ENCODE data around the gene SPTB. TPM values are rescaled to one million over a fixed set of nuclear protein-coding genes. Genes with fewer than 3 reads are reported as not detected.

Gene SPTB
- total RNA-seq, 2 donors from 2014 or later = 5.6 to 9.9 TPM

DNA sequence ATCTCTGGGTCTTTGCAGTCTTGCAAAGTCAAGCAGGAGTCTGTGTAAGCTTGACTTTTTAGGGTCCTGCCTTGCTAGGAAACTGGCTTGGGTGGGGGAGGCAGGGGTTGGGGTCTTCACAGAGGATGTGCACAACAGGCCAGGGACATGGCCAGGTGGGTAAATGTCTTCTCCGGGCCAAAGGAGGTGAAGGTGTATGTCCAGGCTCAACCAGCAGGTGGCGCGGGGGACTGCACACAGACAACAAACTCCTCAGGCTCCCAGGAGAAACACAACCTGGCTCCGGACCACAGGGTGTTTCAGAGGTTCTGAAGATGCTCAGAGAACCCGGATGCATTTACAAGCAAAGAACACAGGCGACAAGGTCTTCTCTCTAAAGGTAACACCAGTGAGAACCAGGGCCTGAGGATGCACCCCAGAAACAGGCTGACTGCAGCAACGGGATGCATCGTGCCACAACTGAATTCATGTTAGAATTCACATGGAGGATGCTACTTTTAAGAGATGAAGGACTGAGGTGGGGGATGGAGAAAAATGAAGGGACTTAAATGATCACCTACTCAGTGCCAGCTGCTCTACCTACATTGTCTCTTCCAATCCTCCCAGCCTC lies 119.5 kb downstream of the SPTB start:
- ATAC-seq (ENCODE audit: insufficient number of reproducible peaks, low FRiP score, low read depth) (no peak), DNase-seq (ENCODE audit: low spot score) (no peak)
- Histone ChIP-seq H3K4me1 (ENCODE audit: control insufficient read depth in 1 of 2, low read depth in 2 of 2) (peaks cover 29 to 80% of the 10 kb centered on the region in 2 donors), H3K9me3 (no peaks in the 10 kb centered on the region), H3K27ac (no peak overlapping the region), H3K4me3 (no peak overlapping the region), H3K27me3 (replicated peaks; ENCODE audit: insufficient read depth) (no peaks in the 10 kb centered on the region), H3K36me3 (no peaks in the 10 kb centered on the region)
- peak; percentile 63 for TF ChIP-seq CTCF (IDR thresholded peaks at IDR 0.05)

GRCh38 chr14:64759555-64759938 lies 120.2 kb downstream of the SPTB start:
- peaks cover 29 to 79% of the 10 kb centered on the region in 2 donors for H3K4me1 ChIP-seq (ENCODE audit: control insufficient read depth in 1 of 2, low read depth in 2 of 2)
- no peak for TF ChIP-seq CTCF (IDR thresholded peaks at IDR 0.05)

DNA sequence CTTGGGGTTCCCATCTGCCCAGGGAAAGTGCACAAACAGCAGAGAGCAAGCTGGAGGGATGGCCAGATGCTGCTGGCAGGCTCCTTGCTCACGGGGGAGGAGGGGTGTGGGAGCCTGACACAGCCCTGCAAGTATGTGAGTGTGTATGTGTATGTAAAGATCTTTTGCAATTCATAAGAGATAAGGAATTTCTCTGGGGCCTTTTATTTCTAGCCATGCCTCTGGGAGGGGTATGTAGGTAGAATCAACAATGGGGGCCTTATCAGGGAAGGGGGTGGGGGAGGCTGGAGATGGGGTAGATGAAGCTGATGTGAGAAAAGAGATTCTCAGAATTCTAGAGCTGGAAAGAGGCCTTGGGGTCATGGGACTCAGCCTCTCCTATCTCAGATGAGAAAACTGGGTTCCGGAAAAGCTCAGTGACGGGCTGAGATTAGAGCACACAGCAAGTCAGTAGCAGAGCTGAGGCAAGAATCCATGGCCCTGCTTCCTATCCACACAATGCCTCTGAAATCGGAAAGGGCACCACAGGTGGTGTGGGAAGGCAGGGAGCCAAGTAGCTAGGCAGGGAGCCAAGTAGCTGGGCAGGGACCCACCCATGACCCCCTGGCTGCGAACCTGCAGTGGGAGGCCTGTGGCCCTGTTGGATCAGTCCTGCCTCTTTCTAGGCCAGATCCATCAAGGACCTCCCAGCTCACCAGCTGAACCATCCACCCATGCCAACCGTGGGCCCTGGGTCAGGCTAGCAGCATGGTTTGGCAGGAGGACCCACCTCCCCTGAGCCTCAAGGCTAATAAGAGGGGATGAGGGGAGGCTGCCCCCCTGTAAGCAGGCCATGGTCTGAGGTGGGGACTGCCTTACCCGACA lies 120.8 kb downstream of the SPTB start:
- H3K4me1 ChIP-seq (ENCODE audit: control insufficient read depth in 1 of 2, low read depth in 2 of 2) = peaks cover 29 to 72% of the 10 kb centered on the region in 2 donors
- no peaks in the 10 kb centered on the region for H3K36me3 ChIP-seq
- H3K27me3 ChIP-seq (replicated peaks; ENCODE audit: insufficient read depth) = no peaks in the 10 kb centered on the region
- peak overlapping the region; percentile 35 to 50 for H3K27ac ChIP-seq
- ATAC-seq (ENCODE audit: insufficient number of reproducible peaks, low FRiP score, low read depth) = no peak
- no peaks in the 10 kb centered on the region for H3K9me3 ChIP-seq
- no peak for DNase-seq (ENCODE audit: low spot score)
- no peak overlapping the region for H3K4me3 ChIP-seq
- TF ChIP-seq CTCF (IDR thresholded peaks at IDR 0.05) = no peak

More at GRCh38 chr14:64759555-64759938, 120.2 kb downstream of the SPTB start:
- H3K36me3 ChIP-seq = no peaks in the 10 kb centered on the region
- no peaks in the 10 kb centered on the region for H3K27me3 ChIP-seq (replicated peaks; ENCODE audit: insufficient read depth)
- H3K9me3 ChIP-seq = no peaks in the 10 kb centered on the region
- peak overlapping the region; percentile 35 to 50 for H3K27ac ChIP-seq
- DNase-seq (ENCODE audit: low spot score) (no peak), ATAC-seq (ENCODE audit: insufficient number of reproducible peaks, low FRiP score, low read depth) (no peak)
- no peak overlapping the region for H3K4me3 ChIP-seq

- H3K36me3 ChIP-seq = no peaks in the 10 kb centered on the region
- no peak for TF ChIP-seq CTCF (IDR thresholded peaks at IDR 0.05)
These were observed 121.6 kb downstream of the SPTB start for GRCh38 chr14:64758025-64758521.

DNA sequence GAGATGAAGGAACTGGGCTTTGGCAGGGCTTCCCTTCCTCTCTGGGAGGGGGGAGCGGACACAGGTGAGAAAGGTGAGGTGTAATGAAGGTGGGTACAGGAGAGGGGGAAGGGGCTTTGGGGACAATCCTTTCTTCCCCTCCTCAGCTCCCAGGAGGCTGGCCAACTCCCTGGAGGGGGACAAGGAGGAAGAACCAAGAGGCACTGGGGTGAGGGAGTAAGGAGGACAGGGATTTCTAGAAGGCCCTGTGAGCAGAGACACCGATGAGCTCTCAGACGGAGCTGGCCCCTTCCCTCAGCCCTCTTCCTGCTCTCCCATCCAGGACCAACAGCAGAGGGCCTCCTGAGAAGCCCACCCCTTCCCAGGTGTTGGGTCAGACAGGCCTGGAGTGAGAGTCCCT lies 122.1 kb downstream of the SPTB start:
- Histone ChIP-seq H3K9me3 (no peaks in the 10 kb centered on the region), H3K4me1 (ENCODE audit: control insufficient read depth in 1 of 2, low read depth in 2 of 2) (peaks cover 29 to 59% of the 10 kb centered on the region in 2 donors), H3K27me3 (replicated peaks; ENCODE audit: insufficient read depth) (no peaks in the 10 kb centered on the region), H3K27ac (peak overlapping the region; percentile 35), H3K4me3 (no peak overlapping the region), H3K36me3 (no peaks in the 10 kb centered on the region)
- DNase-seq (ENCODE audit: low spot score) (no peak), ATAC-seq (ENCODE audit: insufficient number of reproducible peaks, low FRiP score, low read depth) (no peak)
- TF ChIP-seq CTCF (IDR thresholded peaks at IDR 0.05) = no peak

More at GRCh38 chr14:64758025-64758521, 121.6 kb downstream of the SPTB start:
- no peak for ATAC-seq (ENCODE audit: insufficient number of reproducible peaks, low FRiP score, low read depth)
- Histone ChIP-seq H3K27me3 (replicated peaks; ENCODE audit: insufficient read depth) (no peaks in the 10 kb centered on the region), H3K4me3 (no peak overlapping the region), H3K27ac (peak overlapping the region; percentile 35 to 50), H3K4me1 (ENCODE audit: control insufficient read depth in 1 of 2, low read depth in 2 of 2) (peaks cover 29 to 64% of the 10 kb centered on the region in 2 donors), H3K9me3 (no peaks in the 10 kb centered on the region)
- DNase-seq (ENCODE audit: low spot score) = no peak

Data from thoracic aorta (tissue), 2 donors.